CD4-positive, alpha-beta T cell treated with Interleukin-1 beta for 1 hour (primary cell): ENCODE results near the gene BCKDHA.
A peak's percentile ranks its signal among the peaks of the same experiment; 100 is the strongest.

Experiments
- DNase-seq, 2 donors: peaks; one replicate each; pipeline ENCODE4 v3.0.0-alpha.2; 2020 to 2022

Gene BCKDHA

GRCh38 chr19:41452584-41453275 lies 55.1 kb downstream of the BCKDHA start:
- DNase-seq: no peak

- DNase-seq: no peak
Measured at GRCh38 chr19:41455936-41456335, 58.3 kb downstream of the BCKDHA start.

- no peak for DNase-seq
Measured at GRCh38 chr19:41456342-41456918, 58.8 kb downstream of the BCKDHA start.

- peak in 1 of 2 donors; percentile 43 for DNase-seq
Measured at GRCh38 chr19:41457241-41457640, 59.6 kb downstream of the BCKDHA start.

- no peak for DNase-seq
Measured at GRCh38 chr19:41462497-41462896, 64.9 kb downstream of the BCKDHA start.

- peak; percentile 14 to 66 for DNase-seq
Measured at GRCh38 chr19:41463257-41464256, 65.9 kb downstream of the BCKDHA start.
